HUES64 (cell line): ENCODE results near the gene SPARC.

ENCODE experiments used
- H3K27ac ChIP-seq: 2 replicates; pipeline ENCODE4 v1.7.0; 2013; ENCODE audit warnings: low read depth, low read length, inconsistent platforms
- H3K27me3 ChIP-seq: 2 replicates; pipeline ENCODE4 v1.6.1; 2013; ENCODE audit warnings: mild to moderate bottlenecking, low read length; ENCODE audit not compliant: insufficient read depth
- H3K36me3 ChIP-seq: 2 replicates; pipeline ENCODE4 v1.6.1; 2013; ENCODE audit warnings: mild to moderate bottlenecking, low read length; ENCODE audit not compliant: insufficient read depth
- H3K4me1 ChIP-seq: 2 replicates; pipeline ENCODE4 v1.6.1; 2013; ENCODE audit warnings: mild to moderate bottlenecking, low read length, moderate library complexity; ENCODE audit not compliant: insufficient read depth
- H3K4me3 ChIP-seq: 2 replicates; pipeline ENCODE4 v1.5.1; 2013; ENCODE audit warnings: mild to moderate bottlenecking, low read length, moderate library complexity
- H3K9ac ChIP-seq: 2 replicates; pipeline ENCODE4 v1.6.1; 2013; ENCODE audit warnings: mild to moderate bottlenecking, low read depth, low read length
- H3K9me3 ChIP-seq: 2 replicates; pipeline ENCODE4 v1.6.1; 2013; ENCODE audit warnings: low read depth, low read length; ENCODE audit not compliant: insufficient read depth
- WGBS: fragments of 150-250, 120-280 bp; methylation state at CpG from one replicate; pipeline ENCODE4 v1.1.7; 2013; ENCODE audit warnings: missing lambda C conversion rate; 5-methylcytosine and 5-hydroxymethylcytosine counted together

Gene SPARC

GRCh38 chr5:151618907-151619306 lies 67.8 kb downstream of the SPARC start:
- peak overlapping the region; percentile 49; the same call in 1 of the 2 replicates for H3K27ac ChIP-seq
- peaks cover 29% of the 10 kb centered on the region for H3K4me1 ChIP-seq
- no peaks in the 10 kb centered on the region for H3K27me3 ChIP-seq
- no peaks in the 10 kb centered on the region for H3K36me3 ChIP-seq
- 36% methylated on average over 2 of the region's 2 CpGs for WGBS
- H3K9ac ChIP-seq: no peak overlapping the region
- no peak overlapping the region for H3K4me3 ChIP-seq
- H3K9me3 ChIP-seq: no peaks in the 10 kb centered on the region

- no peaks in the 10 kb centered on the region for H3K27me3 ChIP-seq
- 88% methylated on average over 3 of the region's 3 CpGs for WGBS
- peaks cover 29% of the 10 kb centered on the region for H3K4me1 ChIP-seq
Measured at GRCh38 chr5:151617841-151618710, 68.6 kb downstream of the SPARC start.

GRCh38 chr5:151617383-151617840 lies 69.3 kb downstream of the SPARC start:
- Histone ChIP-seq H3K36me3 (no peaks in the 10 kb centered on the region), H3K9me3 (no peaks in the 10 kb centered on the region), H3K4me3 (no peak overlapping the region), H3K4me1 (peaks cover 29% of the 10 kb centered on the region), H3K27ac (no peak overlapping the region), H3K9ac (no peak overlapping the region), H3K27me3 (no peaks in the 10 kb centered on the region)
- WGBS: 75% methylated on average over 6 of the region's 6 CpGs

More at GRCh38 chr5:151617841-151618710, 68.6 kb downstream of the SPARC start:
- Histone ChIP-seq H3K27ac (no peak overlapping the region), H3K9ac (no peak overlapping the region), H3K9me3 (no peaks in the 10 kb centered on the region), H3K36me3 (no peaks in the 10 kb centered on the region), H3K4me3 (no peak overlapping the region)

GRCh38 chr5:151615431-151615830 lies 71.3 kb downstream of the SPARC start:
- Histone ChIP-seq H3K9me3 (no peaks in the 10 kb centered on the region), H3K27me3 (no peaks in the 10 kb centered on the region), H3K4me3 (no peak overlapping the region), H3K36me3 (no peaks in the 10 kb centered on the region), H3K4me1 (peaks cover 23% of the 10 kb centered on the region), H3K9ac (no peak overlapping the region), H3K27ac (no peak overlapping the region)
- 81% methylated on average over 4 of the region's 4 CpGs for WGBS

GRCh38 chr5:151614565-151614964 lies 72.2 kb downstream of the SPARC start:
- Histone ChIP-seq H3K4me1 (peaks cover 14% of the 10 kb centered on the region; the same call in 1 of the 2 replicates), H3K9ac (no peak overlapping the region), H3K9me3 (no peaks in the 10 kb centered on the region), H3K27ac (no peak overlapping the region), H3K36me3 (no peaks in the 10 kb centered on the region), H3K4me3 (no peak overlapping the region), H3K27me3 (no peaks in the 10 kb centered on the region)
- 91% methylated on average over 7 of the region's 7 CpGs for WGBS

GRCh38 chr5:151612689-151613427 lies 73.9 kb downstream of the SPARC start:
- Histone ChIP-seq H3K4me1 (0 out of 2 replicates have a peak, but pooled peaks cover 3% of the 10 kb centered on the region), H3K27ac (no peak overlapping the region), H3K9me3 (no peaks in the 10 kb centered on the region), H3K27me3 (no peaks in the 10 kb centered on the region), H3K9ac (no peak overlapping the region), H3K36me3 (no peaks in the 10 kb centered on the region), H3K4me3 (no peak overlapping the region)
- 87% methylated on average over 8 of the region's 8 CpGs for WGBS

- Histone ChIP-seq H3K36me3 (no peaks in the 10 kb centered on the region), H3K9ac (no peak overlapping the region), H3K27me3 (no peaks in the 10 kb centered on the region), H3K9me3 (no peaks in the 10 kb centered on the region), H3K27ac (no peak overlapping the region), H3K4me1 (0 out of 2 replicates have a peak, but pooled peaks cover 3% of the 10 kb centered on the region), H3K4me3 (no peak overlapping the region)
- 95% methylated on average over 8 of the region's 8 CpGs for WGBS
Measured at GRCh38 chr5:151611127-151611775, 75.5 kb downstream of the SPARC start.
